Parathyroid adenoma (tissue), 2 donors: ENCODE results near the gene CYP27A1.

Experiments used
- H2AFZ ChIP-seq: fragments of 300-600 bp; sonication (generic); one replicate; pipeline ENCODE4 v1.7.0; 2017; ENCODE audit warnings: antibody characterized with exemption, mild to moderate bottlenecking
- H3K27ac ChIP-seq: fragments of 300-600 bp; sonication (generic); one replicate; pipeline ENCODE4 v1.7.0; 2017
- H3K27me3 ChIP-seq: fragments of 300-600 bp; sonication (generic); one replicate; pipeline ENCODE4 v1.7.0; 2017; ENCODE audit warnings: low read length; ENCODE audit not compliant: control insufficient read depth, insufficient read depth
- H3K36me3 ChIP-seq: fragments of 300-600 bp; sonication (generic); one replicate; pipeline ENCODE4 v1.7.0; 2017; ENCODE audit warnings: low read length; ENCODE audit not compliant: control insufficient read depth, insufficient read depth
- H3K4me1 ChIP-seq: fragments of 300-600 bp; sonication (generic); one replicate; pipeline ENCODE4 v1.7.0; 2017; ENCODE audit warnings: control low read depth
- H3K4me2 ChIP-seq: fragments of 300-600 bp; sonication (generic); one replicate; pipeline ENCODE4 v1.7.0; 2017; ENCODE audit warnings: low read length
- H3K4me3 ChIP-seq: fragments of 300-600 bp; sonication (generic); one replicate; pipeline ENCODE4 v1.7.0; 2017; ENCODE audit warnings: low read depth, low read length
- H3K79me2 ChIP-seq: fragments of 300-600 bp; sonication (generic); one replicate; pipeline ENCODE4 v1.7.0; 2017; ENCODE audit warnings: control low read depth
- H3K9ac ChIP-seq: fragments of 300-600 bp; sonication (generic); one replicate; pipeline ENCODE4 v1.7.0; 2017; ENCODE audit warnings: mild to moderate bottlenecking
- H3K9me3 ChIP-seq: fragments of 300-600 bp; sonication (generic); one replicate; pipeline ENCODE4 v1.7.0; 2017; ENCODE audit warnings: low read length; ENCODE audit not compliant: control insufficient read depth
- TF ChIP-seq, protein P1 (sequence below): fragments of 300-600 bp; sonication (generic); IDR thresholded peaks from one replicate; pipeline ENCODE4 v1.7.0; 2017; ENCODE audit warnings: antibody characterized with exemption, mild to moderate bottlenecking
- donor health status: primary hyperparathyroidism.

The CYP27A1 gene

GRCh38 chr2:218736531-218736930, 45.4 kb upstream of the CYP27A1 start:
- Histone ChIP-seq H3K4me1 (no peaks in the 10 kb centered on the region), H3K9me3 (no peaks in the 10 kb centered on the region), H2AFZ (no peak overlapping the region), H3K9ac (no peak overlapping the region), H3K4me2 (no peak overlapping the region), H3K27ac (no peak overlapping the region), H3K4me3 (no peak overlapping the region), H3K36me3 (no peaks in the 10 kb centered on the region), H3K27me3 (no peaks in the 10 kb centered on the region), H3K79me2 (no peaks in the 10 kb centered on the region)
- TF ChIP-seq, protein P1, sequence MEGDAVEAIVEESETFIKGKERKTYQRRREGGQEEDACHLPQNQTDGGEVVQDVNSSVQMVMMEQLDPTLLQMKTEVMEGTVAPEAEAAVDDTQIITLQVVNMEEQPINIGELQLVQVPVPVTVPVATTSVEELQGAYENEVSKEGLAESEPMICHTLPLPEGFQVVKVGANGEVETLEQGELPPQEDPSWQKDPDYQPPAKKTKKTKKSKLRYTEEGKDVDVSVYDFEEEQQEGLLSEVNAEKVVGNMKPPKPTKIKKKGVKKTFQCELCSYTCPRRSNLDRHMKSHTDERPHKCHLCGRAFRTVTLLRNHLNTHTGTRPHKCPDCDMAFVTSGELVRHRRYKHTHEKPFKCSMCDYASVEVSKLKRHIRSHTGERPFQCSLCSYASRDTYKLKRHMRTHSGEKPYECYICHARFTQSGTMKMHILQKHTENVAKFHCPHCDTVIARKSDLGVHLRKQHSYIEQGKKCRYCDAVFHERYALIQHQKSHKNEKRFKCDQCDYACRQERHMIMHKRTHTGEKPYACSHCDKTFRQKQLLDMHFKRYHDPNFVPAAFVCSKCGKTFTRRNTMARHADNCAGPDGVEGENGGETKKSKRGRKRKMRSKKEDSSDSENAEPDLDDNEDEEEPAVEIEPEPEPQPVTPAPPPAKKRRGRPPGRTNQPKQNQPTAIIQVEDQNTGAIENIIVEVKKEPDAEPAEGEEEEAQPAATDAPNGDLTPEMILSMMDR, result no peak

DNA sequence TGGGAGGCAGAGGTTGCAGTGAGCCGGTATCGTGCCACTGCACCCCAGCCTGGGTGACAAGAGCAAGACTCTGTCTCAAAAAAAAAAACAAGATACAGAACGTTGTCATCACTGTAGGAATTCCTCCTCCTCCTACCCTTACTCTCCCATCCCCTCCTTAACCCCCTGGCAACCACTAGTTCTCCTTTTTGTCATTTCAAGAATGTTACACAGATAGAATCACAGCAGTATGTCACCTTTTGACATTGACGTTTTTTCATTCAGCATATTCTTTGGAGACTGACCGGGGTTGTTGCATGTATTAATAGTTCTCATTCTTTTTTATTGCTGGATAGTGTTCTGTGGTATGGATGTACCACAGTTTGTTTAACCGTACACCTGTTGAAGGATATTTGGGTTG, 38.9 kb upstream of the CYP27A1 start:
- no peak overlapping the region for H3K4me2 ChIP-seq
- H3K36me3 ChIP-seq, result no peaks in the 10 kb centered on the region
- TF ChIP-seq, protein P1, result no peak
- H3K27me3 ChIP-seq, result no peaks in the 10 kb centered on the region
- H3K9ac ChIP-seq, result no peak overlapping the region
- no peaks in the 10 kb centered on the region for H3K9me3 ChIP-seq
- no peak overlapping the region for H3K4me3 ChIP-seq
- H3K79me2 ChIP-seq, result no peaks in the 10 kb centered on the region
- no peak overlapping the region for H2AFZ ChIP-seq
- no peaks in the 10 kb centered on the region for H3K4me1 ChIP-seq
- H3K27ac ChIP-seq, result no peak overlapping the region

DNA sequence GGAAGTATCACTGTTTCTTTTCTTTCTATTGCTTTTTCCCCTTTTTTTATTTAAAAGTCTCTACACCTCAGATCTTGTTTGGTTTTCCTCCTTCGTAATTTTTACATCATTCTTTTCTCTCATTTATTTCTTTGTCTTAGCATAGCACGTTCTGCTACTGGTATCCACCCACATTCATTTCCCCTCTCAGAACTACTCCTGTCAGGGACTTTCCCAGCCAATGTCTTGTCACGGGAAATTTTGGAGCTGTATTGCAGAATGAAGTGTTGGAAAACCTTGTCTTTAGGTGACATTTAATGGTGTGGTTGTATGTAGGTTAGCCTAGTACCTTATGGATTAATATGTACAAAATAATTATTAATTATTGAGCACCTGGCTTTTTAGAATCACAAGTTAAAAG, 37.3 kb upstream of the CYP27A1 start:
- H3K9me3 ChIP-seq, result no peaks in the 10 kb centered on the region
- no peak overlapping the region for H2AFZ ChIP-seq
- TF ChIP-seq, protein P1, result no peak
- no peaks in the 10 kb centered on the region for H3K27me3 ChIP-seq
- H3K27ac ChIP-seq, result no peak overlapping the region
- no peaks in the 10 kb centered on the region for H3K4me1 ChIP-seq
- H3K36me3 ChIP-seq, result no peaks in the 10 kb centered on the region
- H3K4me3 ChIP-seq, result no peak overlapping the region
- no peak overlapping the region for H3K4me2 ChIP-seq
- H3K79me2 ChIP-seq, result no peaks in the 10 kb centered on the region
- H3K9ac ChIP-seq, result no peak overlapping the region

DNA sequence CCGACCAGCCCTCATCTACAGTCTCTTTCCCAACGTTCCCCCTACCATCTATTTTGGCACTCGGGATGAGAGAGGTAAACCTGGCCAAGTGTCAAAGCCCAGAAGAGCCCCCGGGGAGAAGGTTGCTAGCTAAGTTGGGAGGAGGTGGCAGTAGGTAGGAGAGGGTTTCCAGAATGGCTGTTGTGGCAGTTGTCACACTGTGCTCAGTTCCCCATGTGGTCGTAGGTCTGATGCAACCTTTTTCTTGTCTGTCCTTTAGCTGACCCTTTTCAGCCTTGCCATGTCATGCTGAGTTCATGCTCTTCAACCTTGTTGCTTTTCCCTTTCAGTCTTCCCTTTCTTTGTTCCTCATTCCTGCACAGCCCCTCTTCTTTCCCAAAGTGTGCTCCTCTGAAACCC, 36.8 kb upstream of the CYP27A1 start:
- Histone ChIP-seq H3K9ac (no peak overlapping the region), H3K27me3 (no peaks in the 10 kb centered on the region), H3K79me2 (no peaks in the 10 kb centered on the region), H3K4me1 (no peaks in the 10 kb centered on the region), H3K9me3 (no peaks in the 10 kb centered on the region), H2AFZ (no peak overlapping the region), H3K36me3 (no peaks in the 10 kb centered on the region), H3K4me3 (no peak overlapping the region), H3K4me2 (no peak overlapping the region), H3K27ac (no peak overlapping the region)
- TF ChIP-seq, protein P1, result no peak

- no peak overlapping the region for H3K4me3 ChIP-seq
- H3K4me2 ChIP-seq, result no peak overlapping the region
- H3K27ac ChIP-seq, result no peak overlapping the region
- no peaks in the 10 kb centered on the region for H3K79me2 ChIP-seq
- no peaks in the 10 kb centered on the region for H3K27me3 ChIP-seq
- H3K9ac ChIP-seq, result no peak overlapping the region
- H3K9me3 ChIP-seq, result no peaks in the 10 kb centered on the region
- TF ChIP-seq, protein P1, result no peak
- no peak overlapping the region for H2AFZ ChIP-seq
- H3K36me3 ChIP-seq, result no peaks in the 10 kb centered on the region
- H3K4me1 ChIP-seq, result no peaks in the 10 kb centered on the region
Measured at GRCh38 chr2:218745559-218746469, 36.1 kb upstream of the CYP27A1 start.
